Activated T-helper 2 cell treated with anti-CD3 and anti-CD28 coated beads, Interferon-gamma antibody, Interleukin-2, Interleukin-4, amounts not matched to agents 10 μg/mL and 5 μg/mL and 100 μg/mL, durations not matched to agents 14 hours and 24 hours and 36 hours (primary cell): Measurements from ENCODE around the gene L1TD1. TPM values are rescaled to one million over a fixed set of nuclear protein-coding genes. Genes with fewer than 3 reads are reported as not detected.
"Not testable (repeated sequence)": the region's sequence is repeated elsewhere in the genome, so short reads cannot be mapped to it uniquely, and the experiment has no call there.

Experiments
- DNase-seq: peaks from one replicate; pipeline ENCODE4 v3.0.0; 2021; ENCODE audit warnings: low spot score
- H3K27ac Mint-ChIP-seq: one replicate; pipeline ENCODE4 v1.8.0; 2021; ENCODE audit warnings: mixed read lengths
- H3K27me3 Mint-ChIP-seq: one replicate; pipeline ENCODE4 v1.8.0; 2021; ENCODE audit warnings: low read depth, mixed read lengths
- H3K36me3 Mint-ChIP-seq: one replicate; pipeline ENCODE4 v1.8.0; 2021; ENCODE audit warnings: low read depth, mixed read lengths
- H3K4me1 Mint-ChIP-seq: one replicate; pipeline ENCODE4 v1.8.0; 2021; ENCODE audit warnings: low read depth, mixed read lengths
- H3K4me3 Mint-ChIP-seq: one replicate; pipeline ENCODE4 v1.8.0; 2021; ENCODE audit warnings: low read depth, mild to moderate bottlenecking, moderate library complexity, mixed read lengths
- H3K9me3 Mint-ChIP-seq: one replicate; pipeline ENCODE4 v1.8.0; 2021; ENCODE audit warnings: mixed read lengths
- intact Hi-C: fragments of 100-400 bp; cut with micrococcal nuclease; formaldehyde crosslinking; loops from one replicate; pipeline ENCODE4 v1.15.1; 2023
- total RNA-seq: library from RNA; stranded (reverse); gene quantifications from 2 replicates; pipeline ENCODE4 v1.2.3, GENCODE V29; 2022

The L1TD1 gene
- total RNA-seq, 1 donor from 2014 or later: not detected

- intact Hi-C loops, H3K4me3 Mint-ChIP-seq, H3K4me1 Mint-ChIP-seq, H3K27ac Mint-ChIP-seq, H3K9me3 Mint-ChIP-seq, DNase-seq, H3K27me3 Mint-ChIP-seq, H3K36me3 Mint-ChIP-seq: not testable (repeated sequence)
Observed at GRCh38 chr1:62183164-62184020, 11.3 kb upstream of the L1TD1 start.

GRCh38 chr1:62184336-62184735 is 10.3 kb upstream of the L1TD1 start:
- Mint-ChIP-seq H3K27me3 (peaks cover 5% of the 10 kb centered on the region), H3K4me1 (no peaks in the 10 kb centered on the region), H3K9me3 (no peaks in the 10 kb centered on the region), H3K4me3 (no peak overlapping the region), H3K27ac (no peak overlapping the region), H3K36me3 (no peaks in the 10 kb centered on the region)
- DNase-seq: no peak
- intact Hi-C loops: no loop called here

- H3K27me3 Mint-ChIP-seq, H3K36me3 Mint-ChIP-seq, H3K9me3 Mint-ChIP-seq, DNase-seq, H3K27ac Mint-ChIP-seq, H3K4me3 Mint-ChIP-seq, intact Hi-C loops, H3K4me1 Mint-ChIP-seq: not testable (repeated sequence)
Observed at GRCh38 chr1:62185233-62185632, 9.4 kb upstream of the L1TD1 start.

GRCh38 chr1:62185677-62186076 is 9.0 kb upstream of the L1TD1 start:
- no peak overlapping the region for H3K27ac Mint-ChIP-seq
- H3K27me3 Mint-ChIP-seq: peaks cover 4% of the 10 kb centered on the region
- DNase-seq: no peak
- no peaks in the 10 kb centered on the region for H3K9me3 Mint-ChIP-seq
- H3K4me3 Mint-ChIP-seq: no peak overlapping the region
- intact Hi-C loops: no loop called here
- H3K36me3 Mint-ChIP-seq: no peaks in the 10 kb centered on the region
- H3K4me1 Mint-ChIP-seq: no peaks in the 10 kb centered on the region

GRCh38 chr1:62187548-62187947 is 7.1 kb upstream of the L1TD1 start:
- intact Hi-C loops: no loop called here
- H3K27ac Mint-ChIP-seq: no peak overlapping the region
- no peak for DNase-seq
- H3K36me3 Mint-ChIP-seq: no peaks in the 10 kb centered on the region
- no peaks in the 10 kb centered on the region for H3K9me3 Mint-ChIP-seq
- no peaks in the 10 kb centered on the region for H3K27me3 Mint-ChIP-seq
- H3K4me3 Mint-ChIP-seq: no peak overlapping the region
- H3K4me1 Mint-ChIP-seq: no peaks in the 10 kb centered on the region

- Mint-ChIP-seq H3K27me3 (no peaks in the 10 kb centered on the region), H3K36me3 (no peaks in the 10 kb centered on the region), H3K4me1 (no peaks in the 10 kb centered on the region), H3K27ac (no peak overlapping the region), H3K4me3 (no peak overlapping the region), H3K9me3 (no peaks in the 10 kb centered on the region)
- DNase-seq: no peak
- intact Hi-C loops: no loop called here
Observed at GRCh38 chr1:62188111-62188510, 6.5 kb upstream of the L1TD1 start.

- H3K4me3 Mint-ChIP-seq: no peak overlapping the region
- no peaks in the 10 kb centered on the region for H3K36me3 Mint-ChIP-seq
- peaks cover 2% of the 10 kb centered on the region for H3K4me1 Mint-ChIP-seq
- DNase-seq: no peak
- H3K27me3 Mint-ChIP-seq: peaks cover 20% of the 10 kb centered on the region
- H3K27ac Mint-ChIP-seq: no peak overlapping the region
- no peaks in the 10 kb centered on the region for H3K9me3 Mint-ChIP-seq
- intact Hi-C loops: no loop called here
Observed at GRCh38 chr1:62196086-62196690, 1.5 kb downstream of the L1TD1 start.

- Mint-ChIP-seq H3K27me3 (peaks cover 20% of the 10 kb centered on the region), H3K4me3 (no peak overlapping the region), H3K4me1 (peaks cover 2% of the 10 kb centered on the region), H3K27ac (no peak overlapping the region), H3K9me3 (no peaks in the 10 kb centered on the region), H3K36me3 (no peaks in the 10 kb centered on the region)
- no peak for DNase-seq
- intact Hi-C loops: no loop called here
Observed at GRCh38 chr1:62198069-62198780, 3.6 kb downstream of the L1TD1 start.

- intact Hi-C loops: no loop called here
- no peak overlapping the region for H3K27ac Mint-ChIP-seq
- peaks cover 2% of the 10 kb centered on the region for H3K4me1 Mint-ChIP-seq
- no peaks in the 10 kb centered on the region for H3K36me3 Mint-ChIP-seq
- no peaks in the 10 kb centered on the region for H3K9me3 Mint-ChIP-seq
- H3K4me3 Mint-ChIP-seq: no peak overlapping the region
- DNase-seq: no peak
- peaks cover 20% of the 10 kb centered on the region for H3K27me3 Mint-ChIP-seq
Observed at GRCh38 chr1:62198781-62199125, 4.1 kb downstream of the L1TD1 start.

GRCh38 chr1:62207187-62207586 is 12.5 kb downstream of the L1TD1 start:
- intact Hi-C loops: no loop called here
- peaks cover 4% of the 10 kb centered on the region for H3K4me1 Mint-ChIP-seq
- no peak for DNase-seq
- H3K27me3 Mint-ChIP-seq: peaks cover 5% of the 10 kb centered on the region
- H3K9me3 Mint-ChIP-seq: peaks cover 25% of the 10 kb centered on the region
- H3K4me3 Mint-ChIP-seq: no peak overlapping the region
- no peaks in the 10 kb centered on the region for H3K36me3 Mint-ChIP-seq
- no peak overlapping the region for H3K27ac Mint-ChIP-seq

GRCh38 chr1:62208087-62208486 is 13.4 kb downstream of the L1TD1 start:
- peaks cover 25% of the 10 kb centered on the region for H3K9me3 Mint-ChIP-seq
- H3K4me1 Mint-ChIP-seq: peaks cover 4% of the 10 kb centered on the region
- H3K27me3 Mint-ChIP-seq: peaks cover 5% of the 10 kb centered on the region
- DNase-seq: no peak
- no peak overlapping the region for H3K4me3 Mint-ChIP-seq
- no peaks in the 10 kb centered on the region for H3K36me3 Mint-ChIP-seq
- H3K27ac Mint-ChIP-seq: no peak overlapping the region
- intact Hi-C loops: no loop called here

- H3K36me3 Mint-ChIP-seq: no peaks in the 10 kb centered on the region
- no peak for DNase-seq
- intact Hi-C loops: no loop called here
- H3K4me3 Mint-ChIP-seq: no peak overlapping the region
- no peak overlapping the region for H3K27ac Mint-ChIP-seq
- peaks cover 4% of the 10 kb centered on the region for H3K4me1 Mint-ChIP-seq
- peaks cover 5% of the 10 kb centered on the region for H3K27me3 Mint-ChIP-seq
- peaks cover 25% of the 10 kb centered on the region for H3K9me3 Mint-ChIP-seq
Observed at GRCh38 chr1:62208970-62209369, 14.3 kb downstream of the L1TD1 start.
